Endothelial cell of umbilical vein (primary cell): ENCODE results near the gene DIAPH3.
"Not testable (repeated sequence)": the region's sequence is repeated elsewhere in the genome, so short reads cannot be mapped to it uniquely, and the experiment has no call there.

Source experiments
- EZH2 ChIP-seq: IDR thresholded peaks from 2 replicates; pipeline ENCODE4 v1.6.1; 2012; ENCODE audit warnings: borderline replicate concordance, low read depth, mild to moderate bottlenecking, moderate library complexity, low read length, inconsistent platforms; ENCODE audit not compliant: severe bottlenecking
- FOS ChIP-seq: IDR thresholded peaks from 2 replicates; pipeline ENCODE4 v1.6.1; 2011; ENCODE audit warnings: mild to moderate bottlenecking, low read length, moderate library complexity, borderline replicate concordance; ENCODE audit not compliant: insufficient read depth
- POLR2A ChIP-seq: IDR thresholded peaks from 2 replicates; pipeline ENCODE4 v1.6.1; 2012; ENCODE audit warnings: low read depth, mild to moderate bottlenecking, control low read depth, low read length
- POLR2AphosphoS5 ChIP-seq: IDR thresholded peaks from 2 replicates; pipeline ENCODE4 v1.6.1; 2012; ENCODE audit warnings: low read depth, mild to moderate bottlenecking, control low read depth, low read length, moderate library complexity; ENCODE audit not compliant: insufficient read depth
- TF ChIP-seq, protein P1 (sequence below), 2 donors: IDR thresholded peaks; 1 replicate in 1 of 2; 2 replicates in 1 of 2; pipeline ENCODE4 v1.5.1; 2011; ENCODE audit warnings: low read length in 2 of 2, mild to moderate bottlenecking in 2 of 2, moderate library complexity in 2 of 2, control low read depth in 1 of 2, inconsistent platforms in 1 of 2, low read depth in 1 of 2; ENCODE audit not compliant: insufficient read depth in 1 of 2; ENCODE audit errors: extremely low read depth in 1 of 2
- TF ChIP-seq, protein P2 (sequence below): IDR thresholded peaks from 2 replicates; pipeline ENCODE4 v1.6.1; 2011; ENCODE audit not compliant: insufficient read depth, insufficient read length

DNA sequence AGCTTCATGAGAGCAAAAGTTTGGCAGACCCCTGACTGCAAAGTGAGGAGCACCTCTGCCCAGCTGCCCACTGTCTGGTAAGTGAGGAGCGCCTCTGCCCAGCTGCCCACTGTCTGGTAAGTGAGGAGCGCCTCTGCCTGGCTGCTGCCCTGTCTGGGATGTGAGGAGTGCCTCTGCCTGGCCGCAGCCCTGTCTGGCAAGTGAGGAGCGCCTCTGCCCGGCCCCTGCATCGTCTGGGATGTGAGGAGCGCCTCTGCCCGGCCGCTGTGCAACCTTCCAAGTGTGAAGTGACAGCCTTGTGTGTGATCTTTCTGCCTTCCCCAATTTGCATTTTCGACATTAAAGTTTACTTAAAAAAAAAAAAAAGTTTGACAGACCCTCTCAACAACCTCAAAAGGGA, 41.8 kb upstream of the DIAPH3 start:
- TF ChIP-seq, protein P1, sequence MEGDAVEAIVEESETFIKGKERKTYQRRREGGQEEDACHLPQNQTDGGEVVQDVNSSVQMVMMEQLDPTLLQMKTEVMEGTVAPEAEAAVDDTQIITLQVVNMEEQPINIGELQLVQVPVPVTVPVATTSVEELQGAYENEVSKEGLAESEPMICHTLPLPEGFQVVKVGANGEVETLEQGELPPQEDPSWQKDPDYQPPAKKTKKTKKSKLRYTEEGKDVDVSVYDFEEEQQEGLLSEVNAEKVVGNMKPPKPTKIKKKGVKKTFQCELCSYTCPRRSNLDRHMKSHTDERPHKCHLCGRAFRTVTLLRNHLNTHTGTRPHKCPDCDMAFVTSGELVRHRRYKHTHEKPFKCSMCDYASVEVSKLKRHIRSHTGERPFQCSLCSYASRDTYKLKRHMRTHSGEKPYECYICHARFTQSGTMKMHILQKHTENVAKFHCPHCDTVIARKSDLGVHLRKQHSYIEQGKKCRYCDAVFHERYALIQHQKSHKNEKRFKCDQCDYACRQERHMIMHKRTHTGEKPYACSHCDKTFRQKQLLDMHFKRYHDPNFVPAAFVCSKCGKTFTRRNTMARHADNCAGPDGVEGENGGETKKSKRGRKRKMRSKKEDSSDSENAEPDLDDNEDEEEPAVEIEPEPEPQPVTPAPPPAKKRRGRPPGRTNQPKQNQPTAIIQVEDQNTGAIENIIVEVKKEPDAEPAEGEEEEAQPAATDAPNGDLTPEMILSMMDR (IDR thresholded peaks at IDR 0.05; ENCODE audit: extremely low read depth in 1 of 2, insufficient read depth in 1 of 2, low read depth in 1 of 2, low read length in 2 of 2) = not testable (repeated sequence)
- TF ChIP-seq FOS, POLR2A, EZH2, POLR2AphosphoS5: not testable (repeated sequence)
- TF ChIP-seq, protein P2, sequence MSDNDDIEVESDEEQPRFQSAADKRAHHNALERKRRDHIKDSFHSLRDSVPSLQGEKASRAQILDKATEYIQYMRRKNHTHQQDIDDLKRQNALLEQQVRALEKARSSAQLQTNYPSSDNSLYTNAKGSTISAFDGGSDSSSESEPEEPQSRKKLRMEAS = not testable (repeated sequence)
